Right renal cortex interstitium (tissue), 3 donors: ENCODE measurements around the gene SPTBN5. TPM values are rescaled to one million over a fixed set of nuclear protein-coding genes. Genes with fewer than 3 reads are reported as not detected.

Experiments used
- DNase-seq, 3 donors: peaks; one replicate each; pipeline ENCODE4 v3.0.0-alpha.2; 2013; ENCODE audit warnings: low read depth in 3 of 3, low spot score in 2 of 3
- polyA plus RNA-seq, 3 donors: library from polyadenylated mRNA; unstranded; fragments of 120-200 nt; gene quantifications; one replicate each; pipeline ENCODE4 v1.2.1, GENCODE V29; 2013; ENCODE audit not compliant: insufficient read length in 3 of 3

Gene SPTBN5
- 1 to 10 TPM; 1.5 to 2.8 (median 1.9) TPM for polyA plus RNA-seq

GRCh38 chr15:41893422-41894250, at the start of gene SPTBN5:
Gene SPTBN5, minus strand, starts transcription at chr15:41894053. Its CDS starts 556 bp downstream, at chr15:41893497.
- DNase-seq, result no peak

DNA sequence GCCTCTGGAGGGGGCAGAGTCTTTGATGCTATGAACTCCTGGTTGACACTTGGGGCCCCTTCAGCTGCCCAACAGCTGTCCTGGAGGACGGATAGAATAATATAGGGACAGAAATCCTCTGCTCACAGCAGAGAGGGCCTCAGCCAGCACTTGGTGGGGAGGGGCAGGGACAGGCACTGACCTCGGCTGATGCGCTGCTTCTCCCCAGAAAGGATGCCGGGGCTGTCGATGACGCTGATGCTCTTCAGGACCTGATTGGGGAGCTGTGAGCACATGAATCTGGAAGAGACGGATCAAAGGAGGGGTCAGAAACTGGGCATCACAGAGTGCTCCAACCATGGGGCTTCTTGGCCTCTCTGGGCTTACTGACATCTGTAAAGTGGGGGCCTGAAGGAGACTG, 49.0 kb upstream of the SPTBN5 start:
- DNase-seq, result no peak

- no peak for DNase-seq
Observed at GRCh38 chr15:41941644-41942415, 48.0 kb upstream of the SPTBN5 start.

DNA sequence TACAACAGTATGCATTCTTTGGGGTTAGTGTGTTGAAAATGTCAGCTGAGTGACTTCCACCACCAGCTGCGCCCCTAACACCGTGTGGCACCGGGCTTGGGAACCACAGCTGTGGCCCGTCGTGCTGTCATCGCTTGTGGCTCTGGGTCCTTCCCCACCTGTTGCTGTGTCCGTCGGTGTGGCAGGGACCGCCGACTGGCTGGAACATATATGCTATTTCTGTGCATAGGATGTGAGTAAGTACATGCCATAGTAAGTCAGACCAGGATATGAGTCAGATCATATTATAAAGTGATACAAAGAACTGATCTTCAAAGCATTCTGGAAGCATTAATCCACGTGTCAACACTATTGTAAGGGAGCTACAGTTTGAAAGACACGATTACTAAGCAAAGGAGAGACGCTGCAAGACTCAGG, 46.6 kb upstream of the SPTBN5 start:
- no peak for DNase-seq

DNA sequence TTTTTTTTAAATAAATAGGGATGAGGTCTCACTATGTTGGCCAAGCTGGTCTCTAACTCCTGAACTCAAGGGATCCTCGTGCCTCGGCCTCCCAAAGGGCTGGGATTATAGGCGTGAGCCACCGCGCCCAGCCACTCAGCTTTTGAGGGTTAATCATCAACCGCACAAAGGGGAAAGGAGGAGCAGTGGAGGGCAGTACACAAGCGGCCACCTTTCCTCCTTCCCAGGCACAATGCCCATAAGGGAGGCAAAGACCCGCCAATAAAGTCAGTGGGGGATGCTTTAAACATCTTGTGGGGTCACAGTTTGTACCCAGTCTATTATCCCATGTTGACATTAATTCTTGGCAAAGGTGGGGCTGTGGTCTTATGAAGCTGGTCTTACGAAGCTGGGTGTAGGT, 46.1 kb upstream of the SPTBN5 start:
- DNase-seq, result no peak

GRCh38 chr15:41937568-41937923, 43.7 kb upstream of the SPTBN5 start:
- DNase-seq, result no peak

GRCh38 chr15:41936649-41937567, 43.1 kb upstream of the SPTBN5 start:
- DNase-seq, result no peak

GRCh38 chr15:41936155-41936554, 42.3 kb upstream of the SPTBN5 start:
- no peak for DNase-seq

GRCh38 chr15:41935566-41936020, 41.7 kb upstream of the SPTBN5 start:
- DNase-seq, result no peak

DNA sequence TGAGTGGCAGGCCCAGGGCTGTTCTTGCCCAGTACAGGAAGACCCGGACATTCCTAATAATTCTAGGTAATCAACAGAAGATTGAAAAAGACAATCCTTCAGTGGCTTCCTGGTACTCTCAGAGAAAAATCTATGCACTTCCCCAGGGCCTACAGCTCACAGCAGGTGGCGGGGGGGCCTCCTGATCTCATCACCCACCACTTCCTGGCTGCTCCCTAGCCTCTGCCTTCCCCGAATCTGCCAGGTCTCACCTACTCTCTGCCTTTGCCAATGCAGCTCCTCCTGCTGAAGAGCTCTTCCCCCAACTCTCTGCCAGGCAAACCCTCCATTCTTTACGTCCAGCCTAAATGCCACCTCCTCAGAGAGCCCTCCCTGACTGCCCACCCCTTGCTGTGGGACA, 41.0 kb upstream of the SPTBN5 start:
- no peak for DNase-seq

DNA sequence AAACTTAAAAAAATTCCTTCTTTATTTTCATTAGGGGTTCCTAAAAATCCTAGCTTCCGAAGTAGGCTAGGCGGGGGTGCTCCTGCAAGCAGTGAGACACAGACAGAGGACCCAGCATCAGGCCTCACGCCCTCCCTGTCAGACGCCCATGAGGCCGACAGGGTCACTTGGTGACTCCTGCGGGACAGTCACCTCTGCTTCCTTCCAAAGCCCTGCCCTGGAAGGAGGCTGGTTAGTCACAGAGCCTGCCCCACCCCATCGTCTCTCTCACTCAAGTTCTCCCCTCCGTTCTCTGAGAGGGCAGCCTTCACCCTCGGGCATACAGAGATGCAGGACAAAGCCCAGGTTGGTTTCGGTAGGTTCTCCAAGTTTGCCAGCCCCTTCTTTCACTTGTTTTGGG, 39.9 kb upstream of the SPTBN5 start:
- DNase-seq, result no peak

- DNase-seq, result no peak
Observed at GRCh38 chr15:41933326-41933725, 39.5 kb upstream of the SPTBN5 start.

- DNase-seq, result no peak
Observed at GRCh38 chr15:41932511-41933289, 38.8 kb upstream of the SPTBN5 start.

DNA sequence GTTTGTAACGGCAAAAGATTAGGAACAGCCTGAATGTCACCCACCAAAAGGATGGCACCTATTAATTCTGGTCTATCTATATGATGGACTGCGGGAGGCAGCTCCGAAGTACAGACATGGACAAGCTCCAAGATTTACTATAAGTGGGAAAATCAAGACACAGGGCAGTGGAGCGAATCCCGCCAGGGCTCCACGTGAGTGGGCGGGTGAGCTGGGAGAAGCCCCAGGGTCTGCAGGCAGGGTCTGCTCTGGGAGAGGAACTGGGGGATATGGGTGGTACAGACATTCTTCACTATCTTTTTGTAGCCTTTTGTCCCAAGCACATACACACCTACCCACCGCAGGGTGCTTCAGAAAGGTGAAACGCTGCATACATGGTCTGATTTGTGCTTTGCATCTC, 38.2 kb upstream of the SPTBN5 start:
- DNase-seq, result no peak

DNA sequence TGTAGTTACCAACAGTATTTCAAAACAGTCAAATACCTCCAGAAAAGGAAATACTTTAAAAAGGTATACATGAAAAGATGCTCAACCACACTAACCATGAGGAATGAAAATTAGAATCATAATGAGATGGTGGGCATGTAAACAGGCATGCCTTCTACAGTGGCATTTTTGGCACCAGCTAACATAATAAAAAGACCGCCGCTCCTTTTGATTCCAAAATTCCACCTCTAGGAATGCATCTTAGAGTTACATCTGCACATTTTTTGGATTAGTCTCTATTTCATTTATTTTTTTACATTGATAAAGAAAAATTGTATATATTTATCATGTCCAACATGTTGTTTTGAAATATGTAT, 37.0 kb upstream of the SPTBN5 start:
- DNase-seq, result no peak

DNA sequence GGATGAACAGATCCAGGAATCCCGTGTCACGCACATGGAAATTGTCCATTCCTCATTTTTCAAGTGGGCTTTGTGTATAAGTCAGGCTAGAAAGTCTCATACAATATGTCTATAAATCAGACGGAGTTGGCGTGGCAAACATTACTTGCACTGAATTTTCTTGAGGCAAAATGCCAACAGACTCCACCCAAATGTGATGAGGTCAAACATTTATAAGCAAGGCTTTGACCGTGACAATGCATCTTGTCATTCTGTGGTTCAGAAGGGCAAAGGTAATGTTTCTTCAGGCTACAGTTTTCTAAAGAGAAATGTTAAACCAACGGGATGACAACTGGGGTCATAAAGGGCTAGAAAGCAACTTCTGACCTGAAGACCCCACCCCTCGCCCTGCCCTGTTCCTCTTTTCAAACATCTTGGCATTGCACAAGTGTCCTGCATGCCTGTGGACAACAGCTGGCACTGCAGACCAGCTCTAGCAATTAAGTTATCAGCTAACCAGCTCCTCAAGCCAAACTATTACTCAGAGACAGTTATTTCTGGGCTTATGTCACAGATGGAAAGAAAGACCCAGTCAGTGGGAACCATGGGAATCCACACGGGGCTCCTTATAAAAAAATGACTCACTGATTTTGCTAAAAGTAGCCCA, 36.5 kb upstream of the SPTBN5 start:
- no peak for DNase-seq

- DNase-seq, result no peak
Observed at GRCh38 chr15:41928637-41929620, 35.1 kb upstream of the SPTBN5 start.

DNA sequence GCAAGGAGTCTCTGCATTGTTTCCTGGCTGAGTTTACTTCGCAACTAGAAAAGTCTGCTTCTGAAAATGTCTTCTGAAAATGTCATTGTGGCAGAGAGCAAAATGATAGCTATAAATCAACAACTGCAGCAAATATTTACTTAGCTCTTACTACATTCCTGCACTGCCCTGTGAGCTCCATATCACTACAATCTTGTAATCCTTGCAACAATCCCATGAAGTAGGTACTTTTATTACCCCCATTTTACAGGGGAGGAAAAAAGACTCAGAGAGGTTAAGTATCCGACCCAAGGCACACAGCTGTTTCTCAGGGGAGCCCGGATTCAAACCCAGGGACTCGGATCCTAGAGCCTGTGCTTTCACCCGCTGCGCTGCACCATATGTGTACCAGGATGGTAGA, 34.2 kb upstream of the SPTBN5 start:
- DNase-seq, result no peak
